ENCODE results near the gene AGMO. TPM values are rescaled to one million over a fixed set of nuclear protein-coding genes. Genes with fewer than 3 reads are reported as not detected.

The AGMO gene
- total and polyA plus RNA-seq, 4 donors = 21.6 to 46.6 (median 31.6) TPM

DNA sequence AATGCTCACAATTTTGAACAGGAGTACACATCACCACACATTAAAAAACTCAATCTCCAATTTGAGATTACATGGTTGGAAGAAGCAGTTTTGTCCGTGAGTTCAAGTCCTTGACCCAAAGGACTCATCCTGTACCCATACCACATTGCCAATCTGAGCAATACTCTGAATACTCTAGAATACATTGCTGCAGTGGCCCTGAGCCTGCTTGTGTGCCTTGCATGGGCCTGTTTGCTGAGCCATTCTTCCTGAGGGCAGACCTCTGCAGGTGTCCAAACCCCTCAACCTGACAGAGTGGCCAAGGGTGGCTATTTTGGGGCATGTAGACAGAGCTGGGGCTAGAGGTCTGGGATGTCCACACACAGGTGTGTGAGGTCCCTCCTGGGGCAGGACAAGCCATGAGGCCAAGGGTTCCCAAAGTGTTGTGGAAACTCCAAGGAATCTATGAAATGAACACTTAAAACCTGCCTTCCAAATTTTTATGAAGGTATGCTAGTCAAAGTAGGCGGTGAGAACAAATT is 15.5 kb downstream of the AGMO start:
- no peak overlapping the region for H3K9ac ChIP-seq (ENCODE audit: low read depth in 1 of 2, low read length in 2 of 2)
- no peak for DNase-seq (ENCODE audit: low spot score)
- H3K27me3 ChIP-seq (ENCODE audit: control insufficient read depth in 4 of 4, insufficient read depth in 4 of 4, low read length in 3 of 4) = no peaks in the 10 kb centered on the region
- peaks cover 0 to 10% (median 3%) of the 10 kb centered on the region in 4 donors for H3K36me3 ChIP-seq (ENCODE audit: control insufficient read depth in 4 of 4, insufficient read depth in 3 of 4, low read depth in 1 of 4, low read length in 3 of 4)
- no peaks in the 10 kb centered on the region for H3K9me3 ChIP-seq (ENCODE audit: control insufficient read depth in 4 of 4, low read length in 3 of 4)
- H3K27ac ChIP-seq (ENCODE audit: low read depth in 1 of 2, low read length in 2 of 2) = no peak overlapping the region
- no peak overlapping the region for H3K4me3 ChIP-seq (ENCODE audit: low read depth in 1 of 3, low read length in 3 of 3)
- TF ChIP-seq HNF4A (conservative IDR thresholded peaks at IDR 0.05) (peak; percentile 31 to 47), EGR1 (IDR thresholded peaks at IDR 0.05; ENCODE audit: low read depth in 2 of 2) (no peak), RXRA (IDR thresholded peaks at IDR 0.05) (peak; percentile 9 to 15)
- 65% methylated on average over 2 of the region's 2 CpGs for WGBS
- peaks cover 0 to 2% (median 0%) of the 10 kb centered on the region in 4 donors for H3K4me1 ChIP-seq (ENCODE audit: control insufficient read depth in 4 of 4, insufficient read depth in 4 of 4, low read length in 3 of 4)

DNA sequence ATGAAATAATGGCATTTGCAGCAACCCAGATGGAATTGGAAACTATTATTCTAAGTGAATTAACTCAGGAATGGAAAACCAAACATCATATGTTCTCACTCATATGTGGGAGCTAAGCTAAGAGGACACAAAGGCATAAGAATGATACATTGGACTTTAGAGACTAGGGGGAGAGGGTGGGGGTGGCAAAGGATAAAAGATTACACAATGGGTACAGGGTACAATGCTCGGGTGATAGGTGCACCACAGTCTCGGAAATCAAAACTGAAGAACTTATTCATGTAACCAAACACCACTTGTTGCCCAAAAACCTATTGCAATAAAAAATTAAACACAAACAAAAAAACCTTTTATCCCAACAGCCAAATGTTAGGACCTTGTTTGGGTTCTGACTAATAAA is 17.8 kb downstream of the AGMO start:
- TF ChIP-seq RXRA (IDR thresholded peaks at IDR 0.05) (peak; percentile 29 to 35), HNF4A (conservative IDR thresholded peaks at IDR 0.05) (peak; percentile 79 to 82), GABPA (IDR thresholded peaks at IDR 0.05 in 1 of 2, conservative IDR thresholded peaks at IDR 0.05 in 1 of 2) (no peak)
- 39% methylated on average over 2 of the region's 2 CpGs for WGBS
- peaks cover 0 to 2% (median 0%) of the 10 kb centered on the region in 4 donors for H3K4me1 ChIP-seq (ENCODE audit: control insufficient read depth in 4 of 4, insufficient read depth in 4 of 4, low read length in 3 of 4)
- no peaks in the 10 kb centered on the region for H3K27me3 ChIP-seq (ENCODE audit: control insufficient read depth in 4 of 4, insufficient read depth in 4 of 4, low read length in 3 of 4)
- DNase-seq (ENCODE audit: low spot score) = no peak
- H3K36me3 ChIP-seq (ENCODE audit: control insufficient read depth in 4 of 4, insufficient read depth in 3 of 4, low read depth in 1 of 4, low read length in 3 of 4) = peaks cover 0 to 11% (median 6%) of the 10 kb centered on the region in 4 donors
- no peak overlapping the region for H3K4me3 ChIP-seq (ENCODE audit: low read depth in 1 of 3, low read length in 3 of 3)
- peaks cover 0 to 6% (median 0%) of the 10 kb centered on the region in 4 donors for H3K9me3 ChIP-seq (ENCODE audit: control insufficient read depth in 4 of 4, low read length in 3 of 4)
- H3K9ac ChIP-seq (ENCODE audit: low read depth in 1 of 2, low read length in 2 of 2) = no peak overlapping the region
- no peak overlapping the region for H3K27ac ChIP-seq (ENCODE audit: low read depth in 1 of 2, low read length in 2 of 2)

DNA sequence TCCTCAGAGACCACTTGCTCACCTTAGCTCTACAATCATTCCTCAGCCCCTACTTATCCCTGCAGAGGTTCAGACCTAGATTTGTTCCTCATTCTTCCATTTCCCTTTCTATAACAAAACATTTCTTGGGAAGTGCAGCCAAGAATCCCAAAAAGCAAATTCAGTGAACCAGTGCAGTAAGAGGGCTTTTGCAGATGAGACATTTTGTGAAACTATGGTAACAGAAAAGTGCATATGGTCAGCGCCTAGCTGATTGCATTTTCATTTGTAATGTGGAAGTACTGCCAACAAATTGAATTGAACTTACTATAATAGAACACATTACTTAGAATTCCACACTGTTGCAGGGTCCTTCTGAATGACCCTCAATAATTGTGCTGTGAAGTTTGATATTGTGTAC is 18.6 kb downstream of the AGMO start:
- Histone ChIP-seq H3K27me3 (ENCODE audit: control insufficient read depth in 4 of 4, insufficient read depth in 4 of 4, low read length in 3 of 4) (no peaks in the 10 kb centered on the region), H3K27ac (ENCODE audit: low read depth in 1 of 2, low read length in 2 of 2) (no peak overlapping the region), H3K4me3 (ENCODE audit: low read depth in 1 of 3, low read length in 3 of 3) (no peak overlapping the region), H3K36me3 (ENCODE audit: control insufficient read depth in 4 of 4, insufficient read depth in 3 of 4, low read depth in 1 of 4, low read length in 3 of 4) (peaks cover 0 to 11% (median 6%) of the 10 kb centered on the region in 4 donors), H3K9ac (ENCODE audit: low read depth in 1 of 2, low read length in 2 of 2) (no peak overlapping the region), H3K4me1 (ENCODE audit: control insufficient read depth in 4 of 4, insufficient read depth in 4 of 4, low read length in 3 of 4) (peaks cover 0 to 2% (median 0%) of the 10 kb centered on the region in 4 donors), H3K9me3 (ENCODE audit: control insufficient read depth in 4 of 4, low read length in 3 of 4) (peaks cover 0 to 6% (median 0%) of the 10 kb centered on the region in 4 donors)
- WGBS = 97% methylated on average over 1 of the region's 1 CpG
- no peak for TF ChIP-seq JUND (IDR thresholded peaks at IDR 0.05)
- TF ChIP-seq SP1 (IDR thresholded peaks at IDR 0.05) = no peak
- no peak for DNase-seq (ENCODE audit: low spot score)

DNA sequence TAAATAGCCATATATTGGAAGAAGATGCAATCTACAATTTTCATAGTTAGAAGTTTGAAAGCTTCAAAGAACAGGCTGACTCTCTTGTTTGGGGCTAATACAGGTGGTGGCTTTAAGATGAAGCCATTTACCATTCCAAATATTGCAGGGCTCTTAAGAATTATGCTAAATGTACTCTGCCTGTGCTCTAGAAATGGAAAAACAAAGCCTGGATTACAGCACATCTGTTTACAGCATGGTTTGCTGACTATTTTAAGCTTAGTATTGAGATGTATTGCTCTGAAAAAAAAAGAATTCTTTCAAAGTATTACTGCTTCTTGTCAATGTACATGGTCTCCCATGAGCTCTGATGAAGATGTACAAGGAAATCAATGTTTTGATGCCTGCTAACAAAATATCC is 34.2 kb downstream of the AGMO start:
- TF ChIP-seq, protein P1, sequence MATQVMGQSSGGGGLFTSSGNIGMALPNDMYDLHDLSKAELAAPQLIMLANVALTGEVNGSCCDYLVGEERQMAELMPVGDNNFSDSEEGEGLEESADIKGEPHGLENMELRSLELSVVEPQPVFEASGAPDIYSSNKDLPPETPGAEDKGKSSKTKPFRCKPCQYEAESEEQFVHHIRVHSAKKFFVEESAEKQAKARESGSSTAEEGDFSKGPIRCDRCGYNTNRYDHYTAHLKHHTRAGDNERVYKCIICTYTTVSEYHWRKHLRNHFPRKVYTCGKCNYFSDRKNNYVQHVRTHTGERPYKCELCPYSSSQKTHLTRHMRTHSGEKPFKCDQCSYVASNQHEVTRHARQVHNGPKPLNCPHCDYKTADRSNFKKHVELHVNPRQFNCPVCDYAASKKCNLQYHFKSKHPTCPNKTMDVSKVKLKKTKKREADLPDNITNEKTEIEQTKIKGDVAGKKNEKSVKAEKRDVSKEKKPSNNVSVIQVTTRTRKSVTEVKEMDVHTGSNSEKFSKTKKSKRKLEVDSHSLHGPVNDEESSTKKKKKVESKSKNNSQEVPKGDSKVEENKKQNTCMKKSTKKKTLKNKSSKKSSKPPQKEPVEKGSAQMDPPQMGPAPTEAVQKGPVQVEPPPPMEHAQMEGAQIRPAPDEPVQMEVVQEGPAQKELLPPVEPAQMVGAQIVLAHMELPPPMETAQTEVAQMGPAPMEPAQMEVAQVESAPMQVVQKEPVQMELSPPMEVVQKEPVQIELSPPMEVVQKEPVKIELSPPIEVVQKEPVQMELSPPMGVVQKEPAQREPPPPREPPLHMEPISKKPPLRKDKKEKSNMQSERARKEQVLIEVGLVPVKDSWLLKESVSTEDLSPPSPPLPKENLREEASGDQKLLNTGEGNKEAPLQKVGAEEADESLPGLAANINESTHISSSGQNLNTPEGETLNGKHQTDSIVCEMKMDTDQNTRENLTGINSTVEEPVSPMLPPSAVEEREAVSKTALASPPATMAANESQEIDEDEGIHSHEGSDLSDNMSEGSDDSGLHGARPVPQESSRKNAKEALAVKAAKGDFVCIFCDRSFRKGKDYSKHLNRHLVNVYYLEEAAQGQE (IDR thresholded peaks at IDR 0.05) = no peak
- TF ChIP-seq, protein P2, sequence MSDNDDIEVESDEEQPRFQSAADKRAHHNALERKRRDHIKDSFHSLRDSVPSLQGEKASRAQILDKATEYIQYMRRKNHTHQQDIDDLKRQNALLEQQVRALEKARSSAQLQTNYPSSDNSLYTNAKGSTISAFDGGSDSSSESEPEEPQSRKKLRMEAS (IDR thresholded peaks at IDR 0.05) = no peak
- Histone ChIP-seq H3K4me3 (ENCODE audit: low read depth in 1 of 3, low read length in 3 of 3) (no peak overlapping the region), H3K9ac (ENCODE audit: low read depth in 1 of 2, low read length in 2 of 2) (no peak overlapping the region), H3K27ac (ENCODE audit: low read depth in 1 of 2, low read length in 2 of 2) (no peak overlapping the region), H3K36me3 (ENCODE audit: control insufficient read depth in 4 of 4, insufficient read depth in 3 of 4, low read depth in 1 of 4, low read length in 3 of 4) (peaks cover 0 to 5% (median 0%) of the 10 kb centered on the region in 4 donors), H3K4me1 (ENCODE audit: control insufficient read depth in 4 of 4, insufficient read depth in 4 of 4, low read length in 3 of 4) (no peaks in the 10 kb centered on the region), H3K9me3 (ENCODE audit: control insufficient read depth in 4 of 4, low read length in 3 of 4) (peaks cover 0 to 1% (median 0%) of the 10 kb centered on the region in 4 donors), H3K27me3 (ENCODE audit: control insufficient read depth in 4 of 4, insufficient read depth in 4 of 4, low read length in 3 of 4) (no peaks in the 10 kb centered on the region)
- DNase-seq (ENCODE audit: low spot score) = no peak

Data from liver (tissue), 9 donors.